SH-SY5Y (cell line): ENCODE results near the gene PCBD2.

ENCODE experiments used
- GATA2 ChIP-seq: IDR thresholded peaks from 2 replicates; pipeline ENCODE4 v1.6.1; 2011; ENCODE audit warnings: mild to moderate bottlenecking, low read depth, low read length
- GATA3 ChIP-seq: IDR thresholded peaks from 2 replicates; pipeline ENCODE4 v1.6.1; 2011; ENCODE audit warnings: low read depth, mild to moderate bottlenecking, low read length, moderate library complexity

PCBD2 gene

GRCh38 chr5:134937526-134937925 lies 32.6 kb downstream of the PCBD2 start:
- TF ChIP-seq GATA2 = no peak
- no peak for TF ChIP-seq GATA3

- no peak for TF ChIP-seq GATA3
- no peak for TF ChIP-seq GATA2
Observed at GRCh38 chr5:134938030-134938429, 33.1 kb downstream of the PCBD2 start.

- no peak for TF ChIP-seq GATA2
- no peak for TF ChIP-seq GATA3
Observed at GRCh38 chr5:134939500-134939899, 34.6 kb downstream of the PCBD2 start.

- TF ChIP-seq GATA2 (no peak), GATA3 (no peak)
Observed at GRCh38 chr5:134943547-134943946, 38.6 kb downstream of the PCBD2 start.

- 0 out of 2 replicates have a peak, but pooled peaks have one; percentile 35 for TF ChIP-seq GATA3
- peak; percentile 50 for TF ChIP-seq GATA2
Observed at GRCh38 chr5:134944630-134945029, 39.7 kb downstream of the PCBD2 start.

GRCh38 chr5:134945041-134945440 lies 40.1 kb downstream of the PCBD2 start:
- TF ChIP-seq GATA2 (no peak), GATA3 (no peak)

GRCh38 chr5:134948911-134949310 lies 44.0 kb downstream of the PCBD2 start:
- no peak for TF ChIP-seq GATA2
- no peak for TF ChIP-seq GATA3

- no peak for TF ChIP-seq GATA2
- TF ChIP-seq GATA3 = no peak
Observed at GRCh38 chr5:134949316-134949715, 44.4 kb downstream of the PCBD2 start.

GRCh38 chr5:134957920-134958608 lies 53.1 kb downstream of the PCBD2 start:
- TF ChIP-seq GATA3 (no peak), GATA2 (no peak)

- no peak for TF ChIP-seq GATA2
- no peak for TF ChIP-seq GATA3
Observed at GRCh38 chr5:134958755-134959154, 53.8 kb downstream of the PCBD2 start.

GRCh38 chr5:134963098-134963497 lies 58.2 kb downstream of the PCBD2 start:
- TF ChIP-seq GATA3 (no peak), GATA2 (no peak)

- no peak for TF ChIP-seq GATA2
- no peak for TF ChIP-seq GATA3
Observed at GRCh38 chr5:134964359-134965270, 59.7 kb downstream of the PCBD2 start.

- no peak for TF ChIP-seq GATA3
- no peak for TF ChIP-seq GATA2
Observed at GRCh38 chr5:134965271-134965825, 60.4 kb downstream of the PCBD2 start.

GRCh38 chr5:134967607-134968006 lies 62.7 kb downstream of the PCBD2 start, which contains the start of gene CATSPER3:
Gene CATSPER3 (plus strand): TSS chr5:134967907. CDS start chr5:134967992, 85 bp downstream.
- no peak for TF ChIP-seq GATA3
- no peak for TF ChIP-seq GATA2

GRCh38 chr5:134968055-134968454 lies 63.1 kb downstream of the PCBD2 start:
- no peak for TF ChIP-seq GATA2
- no peak for TF ChIP-seq GATA3
